CD14-positive monocyte (primary cell): Measurements from ENCODE around the gene ALG10. TPM values are rescaled to one million over a fixed set of nuclear protein-coding genes. Genes with fewer than 3 reads are reported as not detected.
"Not testable (repeated sequence)": the region's sequence is repeated elsewhere in the genome, so short reads cannot be mapped to it uniquely, and the experiment has no call there.

ENCODE experiments used
- DNase-seq, 3 donors: peaks; one replicate each; pipeline ENCODE4 v3.0.0-alpha.2; 2011 to 2022
- H2AFZ ChIP-seq: 2 replicates; pipeline ENCODE4 v1.6.0; 2012; ENCODE audit warnings: mild to moderate bottlenecking, low read depth, low read length, inconsistent platforms; ENCODE audit not compliant: insufficient read depth, poor library complexity, severe bottlenecking
- H3K27ac ChIP-seq, 2 donors: 1 replicate in 1 of 2; 2 replicates in 1 of 2; pipeline ENCODE4 v1.5.1; 2012 to 2013; ENCODE audit warnings: low read length in 2 of 2, control low read depth in 1 of 2, inconsistent platforms in 1 of 2, low read depth in 1 of 2, mild to moderate bottlenecking in 1 of 2
- H3K27me3 ChIP-seq, 2 donors: one replicate each; pipeline versions ENCODE4 v1.6.0 to v1.6.1; 2011 to 2013; ENCODE audit warnings: low read length in 2 of 2; ENCODE audit not compliant: control insufficient read depth in 2 of 2, insufficient read depth in 2 of 2
- H3K36me3 ChIP-seq, 2 donors: replicated peaks in 1 of 2; 1 replicate in 1 of 2; 2 replicates in 1 of 2; pipeline versions ENCODE4 v1.5.1 to v1.6.1; 2012 to 2013; ENCODE audit warnings: low read length in 2 of 2, control low read depth in 1 of 2, inconsistent platforms in 1 of 2, mild to moderate bottlenecking in 1 of 2; ENCODE audit not compliant: insufficient read depth in 2 of 2, control insufficient read depth in 1 of 2
- H3K4me1 ChIP-seq, 2 donors: 1 replicate in 1 of 2; 2 replicates in 1 of 2; pipeline versions ENCODE4 v1.5.1 to v1.6.1; 2012 to 2013; ENCODE audit warnings: low read length in 2 of 2, control low read depth in 1 of 2, inconsistent platforms in 1 of 2, mild to moderate bottlenecking in 1 of 2, moderate library complexity in 1 of 2; ENCODE audit not compliant: insufficient read depth in 2 of 2, control insufficient read depth in 1 of 2
- H3K4me2 ChIP-seq: replicated peaks from 2 replicates; pipeline ENCODE3; 2012; ENCODE audit warnings: low read length, moderate library complexity, mild to moderate bottlenecking; ENCODE audit not compliant: poor library complexity, severe bottlenecking; ENCODE audit errors: extremely low read depth
- H3K4me3 ChIP-seq, 3 experiments: fragments of 200-600 bp in 1 of 3; sonication (generic) in 1 of 3; replicated peaks in 1 of 3; 1 replicate in 2 of 3; 2 replicates in 1 of 3; pipeline ENCODE4 v1.5.1; 2011 to 2013; ENCODE audit warnings: low read length in 3 of 3, mild to moderate bottlenecking in 3 of 3, control low read depth in 2 of 3, low read depth in 2 of 3, inconsistent platforms in 1 of 3, moderate library complexity in 1 of 3
- H3K79me2 ChIP-seq: 2 replicates; pipeline ENCODE4 v1.6.0; 2012; ENCODE audit warnings: mild to moderate bottlenecking, control low read depth, inconsistent platforms, low read length, moderate library complexity; ENCODE audit not compliant: insufficient read depth
- H3K9ac ChIP-seq: 2 replicates; pipeline ENCODE4 v1.6.0; 2017; ENCODE audit warnings: low read length, mild to moderate bottlenecking; ENCODE audit not compliant: insufficient read depth, poor library complexity, severe bottlenecking
- H3K9me3 ChIP-seq, 2 donors: replicated peaks in 1 of 2; 1 replicate in 1 of 2; 2 replicates in 1 of 2; pipeline versions ENCODE4 v1.5.1 to v1.6.1; 2012 to 2013; ENCODE audit warnings: low read length in 2 of 2, control low read depth in 1 of 2; ENCODE audit not compliant: control insufficient read depth in 1 of 2, insufficient read depth in 1 of 2
- H4K20me1 ChIP-seq: 2 replicates; pipeline ENCODE4 v1.6.0; 2012; ENCODE audit warnings: mild to moderate bottlenecking, low read length, control low read depth, moderate library complexity; ENCODE audit not compliant: insufficient read depth
- H3K27ac Mint-ChIP-seq, 7 donors: one replicate each; pipeline ENCODE4 v1.8.0; 2020; ENCODE audit warnings: mild to moderate bottlenecking in 7 of 7, mixed read lengths in 7 of 7, moderate library complexity in 6 of 7, inconsistent platforms in 2 of 7
- H3K27me3 Mint-ChIP-seq, 3 donors: one replicate each; pipeline ENCODE4 v1.8.0; 2021 to 2022; ENCODE audit warnings: low read depth in 3 of 3, mild to moderate bottlenecking in 3 of 3, mixed read lengths in 3 of 3, moderate library complexity in 3 of 3, inconsistent platforms in 1 of 3
- H3K36me3 Mint-ChIP-seq, 2 donors: one replicate each; pipeline ENCODE4 v1.8.0; 2020; ENCODE audit warnings: mixed read lengths in 2 of 2, inconsistent platforms in 1 of 2, mild to moderate bottlenecking in 1 of 2
- H3K4me1 Mint-ChIP-seq: one replicate; pipeline ENCODE4 v1.8.0; 2020; ENCODE audit warnings: mild to moderate bottlenecking, mixed read lengths
- H3K4me3 Mint-ChIP-seq, 2 donors: one replicate each; pipeline ENCODE4 v1.8.0; 2020; ENCODE audit warnings: mild to moderate bottlenecking in 2 of 2, mixed read lengths in 2 of 2, moderate library complexity in 1 of 2
- H3K9me3 Mint-ChIP-seq, 7 donors: one replicate each; pipeline ENCODE4 v1.8.0; 2020 to 2022; ENCODE audit warnings: mixed read lengths in 7 of 7, mild to moderate bottlenecking in 6 of 7, moderate library complexity in 6 of 7, inconsistent platforms in 2 of 7
- CTCF ChIP-seq: fragments of 200-600 bp; IDR thresholded peaks from one replicate; pipeline ENCODE4 v1.8.0; 2022; ENCODE audit warnings: antibody characterized with exemption, mild to moderate bottlenecking
- WGBS: methylation state at CpG from one replicate; pipeline ENCODE4 v1.1.5; 2013; ENCODE audit warnings: missing lambda C conversion rate; ENCODE audit not compliant: insufficient coverage; 5-methylcytosine and 5-hydroxymethylcytosine counted together
- intact Hi-C, 2 donors: fragments of 100-400 bp; cut with micrococcal nuclease; formaldehyde crosslinking; loops; one replicate each; pipeline versions ENCODE4 v1.15.0 to v1.15.1; 2023
- polyA plus RNA-seq, 3 donors: library from polyadenylated mRNA; depleted of rRNA in 1 of 3; unstranded in 2 of 3; stranded (reverse) in 1 of 3; fragments of 300-500 nt in 2 of 3; fragments of >200 nt in 1 of 3; fragmentation: Illumina TruSeq in 2 of 3; gene quantifications; 1 replicate in 2 of 3; 2 replicates in 1 of 3; pipeline ENCODE4 v1.2.3, GENCODE V29; 2012 to 2021

ALG10 gene
- polyA plus RNA-seq, 3 donors, result 1.5 to 2.0 (median 1.6) TPM

- H3K4me3 ChIP-seq, result no peak overlapping the region
- no CpG with 5 or more reads among the region's 3 CpGs for WGBS
- Mint-ChIP-seq H3K27ac (no peak overlapping the region), H3K4me3 (no peak overlapping the region), H3K36me3 (no peaks in the 10 kb centered on the region), H3K27me3 (peaks cover 0 to 5% (median 1%) of the 10 kb centered on the region in 3 donors), H3K9me3 (peaks cover 0 to 2% (median 0%) of the 10 kb centered on the region in 7 donors), H3K4me1 (peaks cover 11% of the 10 kb centered on the region)
- no peaks in the 10 kb centered on the region for H3K36me3 ChIP-seq
- no peak for DNase-seq
- H2AFZ ChIP-seq, result no peak overlapping the region
- no peaks in the 10 kb centered on the region for H3K79me2 ChIP-seq
- intact Hi-C loops, result no loop called here
- no peak for TF ChIP-seq CTCF
- H3K4me1 ChIP-seq, result peaks cover 3 to 4% of the 10 kb centered on the region in 2 donors
- H3K27me3 ChIP-seq, result peaks cover 2 to 3% of the 10 kb centered on the region in 2 donors
- H3K9me3 ChIP-seq, result no peaks in the 10 kb centered on the region
- H3K4me2 ChIP-seq, result no peak overlapping the region
- no peaks in the 10 kb centered on the region for H4K20me1 ChIP-seq
- no peak overlapping the region for H3K27ac ChIP-seq
- no peak overlapping the region for H3K9ac ChIP-seq
Observed at GRCh38 chr12:34016361-34016760, 5.9 kb upstream of the ALG10 start.

DNA sequence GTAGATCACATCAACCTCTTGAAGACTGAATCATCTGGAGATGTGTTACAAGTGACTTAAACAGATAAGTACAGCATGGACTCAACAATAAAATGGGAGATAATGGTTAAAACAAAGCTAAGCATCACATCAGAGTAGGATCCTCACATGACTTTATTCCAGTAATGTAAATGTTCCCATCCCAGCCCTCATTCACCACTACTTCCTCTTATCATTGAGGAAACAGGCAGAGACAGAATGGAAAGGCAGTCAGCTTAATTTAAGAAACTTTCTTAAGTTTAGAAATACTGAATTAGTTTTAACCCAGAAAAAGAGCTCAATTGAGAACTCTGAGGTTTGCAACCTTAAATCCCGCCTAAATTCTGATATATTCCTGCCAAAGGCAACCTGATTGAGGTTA lies 1.2 kb upstream of the ALG10 start:
- peaks cover 0 to 2% (median 0%) of the 10 kb centered on the region in 3 donors for H3K27me3 Mint-ChIP-seq
- intact Hi-C loops, result loop anchor here in 1 of 2 donors (2.0 to 10.0 kb wide), 2 partner anchors 1264 to 1646 kb away; no protein-coding TSS in a partner anchor
- H3K27ac Mint-ChIP-seq, result no peak overlapping the region
- Histone ChIP-seq H3K4me3 (no peak overlapping the region), H3K9ac (no peak overlapping the region), H3K27me3 (no peaks in the 10 kb centered on the region), H3K36me3 (peaks cover 0 to 9% of the 10 kb centered on the region in 2 donors), H4K20me1 (no peaks in the 10 kb centered on the region), H3K4me1 (peaks cover 11 to 18% of the 10 kb centered on the region in 2 donors), H3K79me2 (peaks cover 6% of the 10 kb centered on the region), H3K4me2 (no peak overlapping the region), H2AFZ (peak overlapping the region; percentile 83), H3K9me3 (no peaks in the 10 kb centered on the region), H3K27ac (no peak overlapping the region)
- no peak overlapping the region for H3K4me3 Mint-ChIP-seq
- peaks cover 0 to 1% (median 0%) of the 10 kb centered on the region in 7 donors for H3K9me3 Mint-ChIP-seq
- DNase-seq, result peak; percentile 3 to 25 (median 16)
- peaks cover 6 to 8% of the 10 kb centered on the region in 2 donors for H3K36me3 Mint-ChIP-seq
- peaks cover 27% of the 10 kb centered on the region for H3K4me1 Mint-ChIP-seq
- TF ChIP-seq CTCF, result no peak
- WGBS, result 67% methylated on average over 1 of the region's 1 CpG

DNA sequence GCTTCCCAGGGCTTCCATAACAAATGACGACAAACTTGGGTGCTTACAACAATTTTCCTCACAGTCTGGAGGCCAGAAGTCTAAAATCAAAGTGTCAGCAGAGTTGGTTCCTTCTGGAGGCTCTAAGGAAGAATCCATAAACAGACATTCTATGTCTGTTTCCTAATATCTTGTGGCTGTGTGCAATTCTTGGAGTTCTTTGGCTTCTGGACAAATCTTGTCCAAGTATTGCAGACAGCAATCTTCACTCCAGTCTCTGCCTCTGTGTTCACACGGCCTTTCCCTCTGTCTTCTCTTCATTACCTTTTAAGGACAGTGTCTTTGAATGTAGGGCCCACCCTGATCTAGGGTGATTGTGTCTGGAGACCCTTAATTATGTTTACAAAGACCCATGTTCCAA lies 5.4 kb downstream of the ALG10 start:
- H3K36me3 Mint-ChIP-seq, result peaks cover 10 to 12% of the 10 kb centered on the region in 2 donors

More for the DNA sequence above, 5.4 kb downstream of the ALG10 start:
- not testable (repeated sequence) for H3K4me3 Mint-ChIP-seq, H3K9me3 ChIP-seq, H3K9ac ChIP-seq, H3K27ac Mint-ChIP-seq, H3K79me2 ChIP-seq, DNase-seq, H3K4me3 ChIP-seq, H3K36me3 ChIP-seq, H3K4me2 ChIP-seq, H3K9me3 Mint-ChIP-seq, H3K4me1 Mint-ChIP-seq, H2AFZ ChIP-seq, H3K27ac ChIP-seq, H3K27me3 Mint-ChIP-seq, H3K4me1 ChIP-seq, H3K27me3 ChIP-seq, H4K20me1 ChIP-seq
- no CpG with 5 or more reads among the region's 2 CpGs for WGBS
- intact Hi-C loops, result loop anchor here in 1 of 2 donors (10.0 kb wide), 1 partner anchor 1653 kb away; no protein-coding TSS in a partner anchor
